ENCODE measurements around the gene PCDHA5. TPM values are rescaled to one million over a fixed set of nuclear protein-coding genes. Genes with fewer than 3 reads are reported as not detected.
"Not testable (repeated sequence)": the region's sequence is repeated elsewhere in the genome, so short reads cannot be mapped to it uniquely, and the experiment has no call there.

PCDHA5 gene
- not detected for total RNA-seq (2021; fragmentation: NEBNext Ultra II Directional; extraction: Animal tissue kit (Norgen Biotek cat#: 25700))
- long read RNA-seq = 0 reads

DNA sequence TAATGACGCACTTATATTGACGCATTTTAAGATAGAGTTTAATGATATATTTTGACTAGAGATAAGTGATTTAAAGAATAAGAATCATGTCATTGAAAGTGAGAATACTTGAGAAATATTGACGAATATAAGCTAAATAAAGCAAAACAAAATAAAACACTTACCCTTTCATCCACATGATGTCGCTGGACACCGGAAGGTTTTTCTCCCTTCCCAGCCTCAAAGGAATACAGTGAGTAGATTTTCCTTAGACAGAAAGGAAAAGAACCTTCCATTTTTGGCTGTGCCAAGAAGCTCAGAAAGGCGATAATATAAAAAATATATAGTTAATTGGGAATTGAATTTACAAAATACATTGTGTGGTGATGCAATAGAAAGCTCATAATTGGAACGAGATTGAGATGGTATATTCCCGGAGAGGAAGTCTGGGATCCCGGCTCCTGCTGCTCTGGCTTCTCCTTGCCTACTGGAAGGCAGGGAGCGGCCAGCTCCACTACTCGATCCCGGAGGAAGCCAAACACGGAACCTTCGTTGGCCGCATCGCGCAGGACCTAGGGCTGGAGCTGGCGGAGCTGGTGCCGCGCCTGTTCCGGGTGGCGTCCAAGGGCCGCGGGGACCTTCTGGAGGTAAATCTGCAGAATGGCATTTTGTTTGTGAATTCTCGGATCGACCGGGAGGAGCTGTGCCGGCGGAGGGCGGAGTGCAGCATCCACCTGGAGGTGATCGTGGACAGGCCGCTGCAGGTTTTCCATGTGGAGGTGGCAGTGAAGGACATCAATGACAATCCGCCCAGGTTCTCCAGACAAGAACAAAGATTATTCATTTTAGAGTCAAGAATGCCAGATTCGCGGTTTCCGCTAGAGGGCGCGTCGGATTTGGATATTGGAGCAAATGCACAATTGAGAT is at the start of gene PCDHA5:
Gene PCDHA5, plus strand, starts transcription at position 239 of the 906 bp plus-strand sequence.
- Mint-ChIP-seq H3K4me3 (no peak within 1 kb of the TSS), H3K27me3 (ENCODE audit: insufficient read depth) (peaks cover 1% of the 10 kb centered on the region; the same call in 1 of the 2 replicates), H3K4me1 (ENCODE audit: low read depth) (no peaks in the 10 kb centered on the region), H3K27ac (no peak within 1 kb of the TSS), H3K9me3 (peaks cover 12% of the 10 kb centered on the region), H3K36me3 (ENCODE audit: low read depth) (peaks cover 7% of the 10 kb centered on the region; the same call in 1 of the 2 replicates)
- TF ChIP-seq, protein P1, sequence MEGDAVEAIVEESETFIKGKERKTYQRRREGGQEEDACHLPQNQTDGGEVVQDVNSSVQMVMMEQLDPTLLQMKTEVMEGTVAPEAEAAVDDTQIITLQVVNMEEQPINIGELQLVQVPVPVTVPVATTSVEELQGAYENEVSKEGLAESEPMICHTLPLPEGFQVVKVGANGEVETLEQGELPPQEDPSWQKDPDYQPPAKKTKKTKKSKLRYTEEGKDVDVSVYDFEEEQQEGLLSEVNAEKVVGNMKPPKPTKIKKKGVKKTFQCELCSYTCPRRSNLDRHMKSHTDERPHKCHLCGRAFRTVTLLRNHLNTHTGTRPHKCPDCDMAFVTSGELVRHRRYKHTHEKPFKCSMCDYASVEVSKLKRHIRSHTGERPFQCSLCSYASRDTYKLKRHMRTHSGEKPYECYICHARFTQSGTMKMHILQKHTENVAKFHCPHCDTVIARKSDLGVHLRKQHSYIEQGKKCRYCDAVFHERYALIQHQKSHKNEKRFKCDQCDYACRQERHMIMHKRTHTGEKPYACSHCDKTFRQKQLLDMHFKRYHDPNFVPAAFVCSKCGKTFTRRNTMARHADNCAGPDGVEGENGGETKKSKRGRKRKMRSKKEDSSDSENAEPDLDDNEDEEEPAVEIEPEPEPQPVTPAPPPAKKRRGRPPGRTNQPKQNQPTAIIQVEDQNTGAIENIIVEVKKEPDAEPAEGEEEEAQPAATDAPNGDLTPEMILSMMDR (IDR thresholded peaks at IDR 0.05) = peak; percentile 72
- no peak for DNase-seq

DNA sequence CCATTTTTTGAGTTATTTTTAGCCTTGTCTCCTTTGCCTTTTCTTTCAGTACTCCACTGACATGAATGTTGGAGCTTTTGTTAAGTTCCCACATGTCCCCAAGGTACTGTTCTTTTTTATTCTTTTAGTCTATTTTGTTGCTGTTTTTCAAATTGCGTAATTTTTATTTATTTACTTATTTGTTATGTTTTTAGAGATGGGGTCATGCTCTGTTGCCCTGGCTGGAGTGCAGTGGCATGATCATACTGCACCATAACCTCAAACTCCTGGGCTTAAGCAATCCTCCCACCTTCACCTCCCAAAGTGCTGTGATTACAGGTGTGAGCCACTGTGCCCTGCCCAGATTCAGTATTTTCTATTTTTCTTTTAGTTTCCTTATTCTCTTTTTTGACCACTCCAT is 40.9 kb upstream of the PCDHA5 start:
- Mint-ChIP-seq H3K27me3 (ENCODE audit: insufficient read depth) (no peaks in the 10 kb centered on the region), H3K36me3 (ENCODE audit: low read depth) (peaks cover 10% of the 10 kb centered on the region), H3K9me3 (peaks cover 69% of the 10 kb centered on the region), H3K4me3 (no peak overlapping the region), H3K4me1 (ENCODE audit: low read depth) (no peaks in the 10 kb centered on the region), H3K27ac (no peak overlapping the region)
- TF ChIP-seq, protein P1 (IDR thresholded peaks at IDR 0.05) = no peak
- no peak for DNase-seq

- peak within 1 kb of the TSS; percentile 58; the same call in 1 of the 2 replicates for H3K4me3 Mint-ChIP-seq
- no peak for DNase-seq
- H3K36me3 Mint-ChIP-seq (ENCODE audit: low read depth) = peaks cover 5% of the 10 kb centered on the region; the same call in 1 of the 2 replicates
- TF ChIP-seq, protein P1 (IDR thresholded peaks at IDR 0.05) = peak; percentile 47
- H3K27ac Mint-ChIP-seq = no peak within 1 kb of the TSS
- H3K9me3 Mint-ChIP-seq = peaks cover 48% of the 10 kb centered on the region
- H3K4me1 Mint-ChIP-seq (ENCODE audit: low read depth) = no peaks in the 10 kb centered on the region
- H3K27me3 Mint-ChIP-seq (ENCODE audit: insufficient read depth) = no peaks in the 10 kb centered on the region; the same call in 1 of the 2 replicates
Measured at GRCh38 chr5:140785905-140786686, 35.3 kb upstream of the PCDHA5 start, which contains the start of gene PCDHA1. Gene PCDHA1, plus strand, starts transcription at chr5:140786140.

- H3K36me3 Mint-ChIP-seq (ENCODE audit: low read depth); H3K4me1 Mint-ChIP-seq (ENCODE audit: low read depth); DNase-seq; H3K27ac Mint-ChIP-seq; H3K27me3 Mint-ChIP-seq (ENCODE audit: insufficient read depth); H3K4me3 Mint-ChIP-seq: not testable (repeated sequence)
- H3K9me3 Mint-ChIP-seq = peaks cover 40% of the 10 kb centered on the region
Measured at GRCh38 chr5:140787422-140787821, 34.0 kb upstream of the PCDHA5 start.

- peaks cover 40% of the 10 kb centered on the region for H3K9me3 Mint-ChIP-seq
- H3K36me3 Mint-ChIP-seq (ENCODE audit: low read depth); H3K4me3 Mint-ChIP-seq; H3K27me3 Mint-ChIP-seq (ENCODE audit: insufficient read depth); H3K4me1 Mint-ChIP-seq (ENCODE audit: low read depth); DNase-seq; H3K27ac Mint-ChIP-seq: not testable (repeated sequence)
Measured at GRCh38 chr5:140787849-140788504, 33.4 kb upstream of the PCDHA5 start.

DNA sequence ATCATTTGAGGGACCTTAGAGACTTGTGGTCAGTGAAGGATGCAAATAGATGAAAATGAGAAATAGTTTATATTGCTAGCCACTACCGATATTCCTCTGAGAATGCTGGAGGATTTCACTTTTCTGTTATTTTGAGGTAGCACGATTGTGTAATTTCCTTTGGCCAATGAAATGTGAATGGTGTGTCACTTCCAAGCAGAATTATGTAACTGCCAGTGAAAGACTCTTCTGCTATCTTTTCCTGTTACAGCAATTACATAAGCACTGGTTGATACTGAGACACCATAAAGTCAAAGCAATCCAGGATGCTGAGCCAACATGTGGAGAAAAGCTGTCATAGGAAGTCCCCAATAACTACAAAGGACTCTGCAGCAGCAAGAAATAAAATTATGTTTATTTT is 30.3 kb upstream of the PCDHA5 start:
- TF ChIP-seq, protein P1 (IDR thresholded peaks at IDR 0.05) = no peak
- H3K36me3 Mint-ChIP-seq (ENCODE audit: low read depth) = peaks cover 2% of the 10 kb centered on the region; the same call in 1 of the 2 replicates
- no peaks in the 10 kb centered on the region for H3K4me1 Mint-ChIP-seq (ENCODE audit: low read depth)
- no peaks in the 10 kb centered on the region; the same call in 1 of the 2 replicates for H3K27me3 Mint-ChIP-seq (ENCODE audit: insufficient read depth)
- H3K27ac Mint-ChIP-seq = no peak overlapping the region
- DNase-seq = no peak
- H3K9me3 Mint-ChIP-seq = peaks cover 45% of the 10 kb centered on the region
- no peak overlapping the region for H3K4me3 Mint-ChIP-seq

All from HFFc6 (cell line).